GM21528 (cell line): ENCODE data around the gene STK39.
"Not testable (repeated sequence)": the region's sequence is repeated elsewhere in the genome, so short reads cannot be mapped to it uniquely, and the experiment has no call there.

Source experiments
- ATAC-seq: cut with Tn5 transposase; IDR thresholded peaks from one replicate; pipeline ENCODE4 v1.9.1; 2021; ENCODE audit warnings: mild to moderate bottlenecking, moderate library complexity; ENCODE audit not compliant: unreplicated experiment, low FRiP score

Gene STK39

GRCh38 chr2:168247341-168248261 lies at the start of gene STK39:
STK39 (minus strand) TSS chr2:168247595; CDS start chr2:168247435, 160 bp downstream.
- ATAC-seq: peak; percentile 88

GRCh38 chr2:168295051-168295450 lies 47.7 kb upstream of the STK39 start:
- no peak for ATAC-seq

GRCh38 chr2:168294409-168294808 lies 47.0 kb upstream of the STK39 start:
- ATAC-seq: no peak

- no peak for ATAC-seq
Measured at GRCh38 chr2:168293766-168294165, 46.4 kb upstream of the STK39 start.

GRCh38 chr2:168290391-168290790 lies 43.0 kb upstream of the STK39 start:
- ATAC-seq: no peak

- ATAC-seq: no peak
Measured at GRCh38 chr2:168289880-168290279, 42.5 kb upstream of the STK39 start.

GRCh38 chr2:168286535-168286934 lies 39.1 kb upstream of the STK39 start:
- ATAC-seq: no peak

- no peak for ATAC-seq
Measured at GRCh38 chr2:168278424-168278888, 31.1 kb upstream of the STK39 start.

- ATAC-seq: no peak
Measured at GRCh38 chr2:168277276-168277675, 29.9 kb upstream of the STK39 start.

- ATAC-seq: no peak
Measured at GRCh38 chr2:168272225-168272624, 24.8 kb upstream of the STK39 start.

- ATAC-seq: not testable (repeated sequence)
Measured at GRCh38 chr2:168262926-168263325, 15.5 kb upstream of the STK39 start.

- ATAC-seq: no peak
Measured at GRCh38 chr2:168256448-168256847, 9.1 kb upstream of the STK39 start.

- ATAC-seq: no peak
Measured at GRCh38 chr2:168255866-168256265, 8.5 kb upstream of the STK39 start.

GRCh38 chr2:168255103-168255502 lies 7.7 kb upstream of the STK39 start:
- no peak for ATAC-seq

- no peak for ATAC-seq
Measured at GRCh38 chr2:168254158-168254935, 7.0 kb upstream of the STK39 start.

GRCh38 chr2:168253379-168253778 lies 6.0 kb upstream of the STK39 start:
- no peak for ATAC-seq

GRCh38 chr2:168252976-168253375 lies 5.6 kb upstream of the STK39 start:
- no peak for ATAC-seq

- ATAC-seq: peak; percentile 65
Measured at GRCh38 chr2:168246483-168247340, 683 bp downstream of the STK39 start.

- ATAC-seq: no peak
Measured at GRCh38 chr2:168246072-168246482, 1.3 kb downstream of the STK39 start.

- ATAC-seq: no peak
Measured at GRCh38 chr2:168245074-168245825, 2.1 kb downstream of the STK39 start.
